NCI-H1105 treated with DMSO at 0.1 percent for 48 hours (cell line): ENCODE measurements around the gene TTC28.
"Not testable (repeated sequence)": the region's sequence is repeated elsewhere in the genome, so short reads cannot be mapped to it uniquely, and the experiment has no call there.

Source experiments
- DNase-seq: peaks from one replicate; lab custom pipeline; 2025; lab: John Stamatoyannopoulos, UW

Gene TTC28

GRCh38 chr22:28674121-28674563 is 5.5 kb downstream of the TTC28 start:
- DNase-seq: no peak

GRCh38 chr22:28670756-28671155 is 8.9 kb downstream of the TTC28 start:
- DNase-seq: no peak

GRCh38 chr22:28670161-28670560 is 9.5 kb downstream of the TTC28 start:
- no peak for DNase-seq

- DNase-seq: no peak
Observed at GRCh38 chr22:28669387-28669786, 10.3 kb downstream of the TTC28 start.

GRCh38 chr22:28663569-28663942 is 16.1 kb downstream of the TTC28 start:
- DNase-seq: not testable (repeated sequence)

GRCh38 chr22:28658448-28658847 is 21.2 kb downstream of the TTC28 start:
- no peak for DNase-seq

- DNase-seq: no peak
Observed at GRCh38 chr22:28656181-28656580, 23.5 kb downstream of the TTC28 start.

- DNase-seq: no peak
Observed at GRCh38 chr22:28650463-28650862, 29.2 kb downstream of the TTC28 start.

- no peak for DNase-seq
Observed at GRCh38 chr22:28648792-28649191, 30.8 kb downstream of the TTC28 start.

GRCh38 chr22:28647216-28647615 is 32.4 kb downstream of the TTC28 start:
- DNase-seq: no peak

GRCh38 chr22:28639321-28639720 is 40.3 kb downstream of the TTC28 start:
- DNase-seq: no peak

GRCh38 chr22:28637225-28637624 is 42.4 kb downstream of the TTC28 start:
- no peak for DNase-seq

GRCh38 chr22:28630177-28630574 is 49.5 kb downstream of the TTC28 start:
- no peak for DNase-seq

- DNase-seq: no peak
Observed at GRCh38 chr22:28629420-28630176, 50.0 kb downstream of the TTC28 start.

- no peak for DNase-seq
Observed at GRCh38 chr22:28628766-28629165, 50.9 kb downstream of the TTC28 start.

- DNase-seq: no peak
Observed at GRCh38 chr22:28627791-28628190, 51.8 kb downstream of the TTC28 start.

- no peak for DNase-seq
Observed at GRCh38 chr22:28620244-28620922, 59.3 kb downstream of the TTC28 start.

- DNase-seq: no peak
Observed at GRCh38 chr22:28619236-28619635, 60.4 kb downstream of the TTC28 start.

- DNase-seq: not testable (repeated sequence)
Observed at GRCh38 chr22:28615423-28615822, 64.2 kb downstream of the TTC28 start.

GRCh38 chr22:28609921-28610320 is 69.7 kb downstream of the TTC28 start:
- DNase-seq: no peak

GRCh38 chr22:28608546-28608945 is 71.1 kb downstream of the TTC28 start:
- DNase-seq: no peak

- DNase-seq: no peak
Observed at GRCh38 chr22:28607795-28608194, 71.8 kb downstream of the TTC28 start.

GRCh38 chr22:28604966-28605761 is 74.5 kb downstream of the TTC28 start:
- DNase-seq: no peak
